Ascending aorta (tissue), 2 donors: ENCODE results near the gene MCC. TPM values are rescaled to one million over a fixed set of nuclear protein-coding genes. Genes with fewer than 3 reads are reported as not detected.

Source experiments
- DNase-seq, 2 donors: peaks; one replicate each; pipeline ENCODE4 v3.0.0-alpha.2; 2019; ENCODE audit warnings: low spot score in 2 of 2
- H3K27ac ChIP-seq, 2 donors: fragments of 200-600 bp; sonication (generic); one replicate each; pipeline ENCODE4 v1.5.1; 2016 to 2017; ENCODE audit warnings: mild to moderate bottlenecking in 1 of 2
- H3K27me3 ChIP-seq: fragments of 200-600 bp; sonication (generic); one replicate; pipeline ENCODE4 v1.5.1; 2017
- H3K36me3 ChIP-seq, 2 donors: fragments of 200-600 bp; sonication (generic); one replicate each; pipeline ENCODE4 v1.5.1; 2016
- H3K4me1 ChIP-seq, 2 donors: fragments of 200-600 bp; sonication (generic); one replicate each; pipeline ENCODE4 v1.5.1; 2016 to 2017; ENCODE audit warnings: mild to moderate bottlenecking in 1 of 2
- H3K4me3 ChIP-seq, 2 donors: fragments of 200-600 bp; sonication (generic); one replicate each; pipeline ENCODE4 v1.5.1; 2016 to 2017; ENCODE audit warnings: mild to moderate bottlenecking in 1 of 2
- H3K9me3 ChIP-seq, 2 donors: fragments of 200-600 bp; sonication (generic); one replicate each; pipeline ENCODE4 v1.5.1; 2016
- CTCF ChIP-seq, 3 experiments: fragments of 200-600 bp in 2 of 3; fragments of 450-650 bp in 1 of 3; sonication (generic) in 2 of 3; IDR thresholded peaks; one replicate each; pipeline ENCODE4 v1.5.1; 2016 to 2019; ENCODE audit warnings: antibody characterized with exemption in 3 of 3, mild to moderate bottlenecking in 1 of 3, moderate library complexity in 1 of 3
- intact Hi-C: fragments of 100-400 bp; cut with DNase I; formaldehyde crosslinking; loops from one replicate; pipeline ENCODE4 v1.15.1; 2023
- total RNA-seq: library from RNA; depleted of rRNA; stranded (reverse); fragments of >200 nt; gene quantifications from one replicate; pipeline ENCODE4 v1.1.0, GENCODE V29; 2016

Gene MCC
- total RNA-seq, 1 donor from 2014 or later = 67.9 TPM

- H3K27ac ChIP-seq = no peak overlapping the region
- no peak overlapping the region for H3K4me3 ChIP-seq
- no peak for TF ChIP-seq CTCF (IDR thresholded peaks at IDR 0.05)
- no peaks in the 10 kb centered on the region for H3K36me3 ChIP-seq
- intact Hi-C loops = loop anchor here (5.0 to 10.0 kb wide), 3 partner anchors 320 to 813 kb away; no protein-coding TSS in a partner anchor
- H3K9me3 ChIP-seq = no peaks in the 10 kb centered on the region
- H3K27me3 ChIP-seq = no peaks in the 10 kb centered on the region
- DNase-seq = no peak
- H3K4me1 ChIP-seq = peaks cover 0 to 21% of the 10 kb centered on the region in 2 donors
Measured at GRCh38 chr5:112974901-112975300, 513.4 kb downstream of the MCC start.

GRCh38 chr5:112973904-112974303, 514.3 kb downstream of the MCC start:
- no peak for DNase-seq
- intact Hi-C loops = loop anchor here (10.0 kb wide), 1 partner anchor 321 kb away; no protein-coding TSS in a partner anchor

GRCh38 chr5:112973036-112973435, 515.2 kb downstream of the MCC start:
- Histone ChIP-seq H3K27me3 (no peaks in the 10 kb centered on the region), H3K9me3 (no peaks in the 10 kb centered on the region), H3K36me3 (no peaks in the 10 kb centered on the region), H3K4me1 (peaks cover 0 to 6% of the 10 kb centered on the region in 2 donors), H3K4me3 (no peak overlapping the region), H3K27ac (no peak overlapping the region)
- intact Hi-C loops = loop anchor here (10.0 kb wide), 1 partner anchor 322 kb away; no protein-coding TSS in a partner anchor
- TF ChIP-seq CTCF (IDR thresholded peaks at IDR 0.05) = no peak
- no peak for DNase-seq

More at GRCh38 chr5:112973904-112974303, 514.3 kb downstream of the MCC start:
- no peak overlapping the region for H3K4me3 ChIP-seq
- no peaks in the 10 kb centered on the region for H3K9me3 ChIP-seq
- H3K27ac ChIP-seq = no peak overlapping the region
- no peak for TF ChIP-seq CTCF (IDR thresholded peaks at IDR 0.05)
- H3K27me3 ChIP-seq = no peaks in the 10 kb centered on the region
- no peaks in the 10 kb centered on the region for H3K36me3 ChIP-seq
- H3K4me1 ChIP-seq = peaks cover 0 to 11% of the 10 kb centered on the region in 2 donors

Other genes with a start within 250 kb of the MCC start
- gene TSSK1B, start 53.5 kb downstream of the MCC start, total RNA-seq = not detected
- 8.3 TPM for gene YTHDC2, start 25.2 kb upstream of the MCC start, total RNA-seq